Medulla oblongata (tissue), 1 donor: ENCODE results near the gene STK32B.

ENCODE experiments used
- DNase-seq: peaks from one replicate; pipeline ENCODE4 v3.0.0-alpha.2; 2015; ENCODE audit errors: extremely low spot score

The STK32B gene

GRCh38 chr4:5124876-5125275 is 73.6 kb downstream of the STK32B start:
- DNase-seq: no peak

- no peak for DNase-seq
Measured at GRCh38 chr4:5125321-5125720, 74.0 kb downstream of the STK32B start.

GRCh38 chr4:5126231-5126630 is 75.0 kb downstream of the STK32B start:
- no peak for DNase-seq

GRCh38 chr4:5126857-5127256 is 75.6 kb downstream of the STK32B start:
- DNase-seq: no peak

GRCh38 chr4:5127556-5127955 is 76.3 kb downstream of the STK32B start:
- no peak for DNase-seq

- DNase-seq: peak; percentile 29
Measured at GRCh38 chr4:5128569-5128968, 77.3 kb downstream of the STK32B start.

- DNase-seq: no peak
Measured at GRCh38 chr4:5133201-5133600, 81.9 kb downstream of the STK32B start.

- DNase-seq: no peak
Measured at GRCh38 chr4:5133933-5134594, 82.8 kb downstream of the STK32B start.

GRCh38 chr4:5134620-5135019 is 83.3 kb downstream of the STK32B start:
- DNase-seq: no peak

GRCh38 chr4:5137226-5137625 is 85.9 kb downstream of the STK32B start:
- DNase-seq: no peak

- DNase-seq: no peak
Measured at GRCh38 chr4:5137927-5138326, 86.6 kb downstream of the STK32B start.

- no peak for DNase-seq
Measured at GRCh38 chr4:5138389-5138788, 87.1 kb downstream of the STK32B start.

- no peak for DNase-seq
Measured at GRCh38 chr4:5139141-5139540, 87.9 kb downstream of the STK32B start.

- DNase-seq: no peak
Measured at GRCh38 chr4:5141802-5142201, 90.5 kb downstream of the STK32B start.

GRCh38 chr4:5142726-5143125 is 91.4 kb downstream of the STK32B start:
- peak; percentile 63 for DNase-seq

GRCh38 chr4:5143306-5143861 is 92.1 kb downstream of the STK32B start:
- no peak for DNase-seq

GRCh38 chr4:5143940-5144339 is 92.7 kb downstream of the STK32B start:
- DNase-seq: no peak

GRCh38 chr4:5144384-5144783 is 93.1 kb downstream of the STK32B start:
- no peak for DNase-seq

- DNase-seq: no peak
Measured at GRCh38 chr4:5146248-5146647, 95.0 kb downstream of the STK32B start.

GRCh38 chr4:5152521-5152920 is 101.2 kb downstream of the STK32B start:
- DNase-seq: no peak

- DNase-seq: no peak
Measured at GRCh38 chr4:5156682-5157081, 105.4 kb downstream of the STK32B start.

GRCh38 chr4:5157791-5158770 is 106.8 kb downstream of the STK32B start:
- no peak for DNase-seq

- DNase-seq: no peak
Measured at GRCh38 chr4:5158825-5159224, 107.5 kb downstream of the STK32B start.
